GM12878 (cell line): ENCODE data around the gene HHIP. TPM values are rescaled to one million over a fixed set of nuclear protein-coding genes. Genes with fewer than 3 reads are reported as not detected.

ENCODE experiments used
- ATAC-seq: fragments of 200-7000 bp; cut with Tn5 transposase; 3 replicates; pipeline ENCODE4 v1.9.1; 2020; ENCODE audit warnings: mild to moderate bottlenecking, moderate library complexity
- Bru-seq: library from RNA; stranded (reverse); fragments of 400-500 nt; gene quantifications from one replicate; lab custom pipeline; 2021; lab: Mats Ljungman, UMichigan
- BruChase-seq, 2 experiments: library from RNA; stranded (reverse); fragments of 400-500 nt; gene quantifications; one replicate each; lab custom pipeline; 2021; lab: Mats Ljungman, UMichigan
- BruUV-seq: library from RNA; stranded (reverse); fragments of 400-500 nt; replicated peaks from 2 replicates; lab custom pipeline; 2021; lab: Mats Ljungman, UMichigan
- CTCF ChIA-PET: fragments of 300-600 bp; sonication (Branson Sonifier 250); formaldehyde crosslinking; extraction: SDS; loops from one replicate; lab custom pipeline; 2021; ENCODE audit warnings: inconsistent platforms; lab: Yijun Ruan, JAX
- POLR2A ChIA-PET: fragments of 350-600 bp; formaldehyde crosslinking; extraction: SDS; loops from one replicate; lab custom pipeline; 2021; ENCODE audit warnings: inconsistent platforms; lab: Charles Lee
- RAD21 ChIA-PET: fragments of 300-600 bp; sonication (Branson Sonifier 250); formaldehyde crosslinking; loops from one replicate; lab custom pipeline; 2023; ENCODE audit warnings: antibody characterized with exemption; ENCODE audit not compliant: unreplicated experiment; lab: Charles Lee
- SMC1A ChIA-PET: fragments of 300-600 bp; sonication (Branson Sonifier 250); formaldehyde crosslinking; loops from one replicate; lab custom pipeline; 2023; ENCODE audit not compliant: unreplicated experiment, uncharacterized antibody; lab: Charles Lee
- DNase-seq: peaks from one replicate; pipeline ENCODE4 v3.0.0-alpha.2; 2011; ENCODE audit warnings: low read depth, low spot score
- FAIRE-seq: peaks from 3 replicates; lab custom pipeline; 2011; peaks lifted over from hg19 to GRCh38; lab: Jason Lieb, UNC
- H2AFZ ChIP-seq: 2 replicates; pipeline ENCODE4 v1.6.0; 2011; ENCODE audit warnings: low read depth, low read length, control low read depth; ENCODE audit not compliant: control insufficient read depth
- H3K27ac ChIP-seq: 2 replicates; pipeline ENCODE4 v1.5.1; 2011; ENCODE audit warnings: control low read depth; ENCODE audit not compliant: control insufficient read depth, insufficient read depth
- H3K27me3 ChIP-seq, 2 experiments: replicated peaks in 1 of 2; 2 replicates each; pipeline versions ENCODE4 v1.6.0 to v1.6.1; 2011; ENCODE audit warnings: low read length in 1 of 2; ENCODE audit not compliant: control insufficient read depth in 2 of 2, insufficient read depth in 2 of 2
- H3K36me3 ChIP-seq, 2 experiments: 2 replicates each; pipeline ENCODE4 v1.5.1; 2011; ENCODE audit warnings: low read length in 1 of 2; ENCODE audit not compliant: control insufficient read depth in 2 of 2, insufficient read depth in 2 of 2
- H3K4me1 ChIP-seq: 2 replicates; pipeline ENCODE4 v1.6.1; 2011; ENCODE audit warnings: mild to moderate bottlenecking, low read length, moderate library complexity, mixed read lengths; ENCODE audit not compliant: control insufficient read depth, insufficient read depth
- H3K4me2 ChIP-seq: 2 replicates; pipeline ENCODE4 v1.6.0; 2011; ENCODE audit warnings: control low read depth; ENCODE audit not compliant: control insufficient read depth, insufficient read depth
- H3K4me3 ChIP-seq: fragments of 200-600 bp; sonication (generic); 2 replicates; pipeline ENCODE4 v1.5.1; 2016
- H3K79me2 ChIP-seq: 2 replicates; pipeline ENCODE4 v1.6.0; 2011; ENCODE audit warnings: low read length; ENCODE audit not compliant: control insufficient read depth, insufficient read depth
- H3K9ac ChIP-seq: 2 replicates; pipeline ENCODE4 v1.8.0; 2011; ENCODE audit warnings: low read length, control low read depth, mixed read lengths; ENCODE audit not compliant: control insufficient read depth, insufficient read depth
- H3K9me3 ChIP-seq: replicated peaks from 3 replicates; pipeline ENCODE4 v1.5.1; 2011; ENCODE audit warnings: mild to moderate bottlenecking, low read length; ENCODE audit not compliant: control insufficient read depth, insufficient read depth
- H4K20me1 ChIP-seq: 2 replicates; pipeline ENCODE4 v1.6.0; 2011; ENCODE audit not compliant: control insufficient read depth, insufficient read depth
- CHD2 ChIP-seq: IDR thresholded peaks from 2 replicates; pipeline ENCODE4 v1.6.1; 2011; ENCODE audit warnings: low read depth, low read length, improper control_type of control experiment, borderline replicate concordance
- IRF5 ChIP-seq: fragments of 450-650 bp; IDR thresholded peaks from 2 replicates; pipeline ENCODE4 v1.6.1; 2017; ENCODE audit warnings: borderline replicate concordance
- MEF2B ChIP-seq: fragments of 450-650 bp; IDR thresholded peaks from 2 replicates; pipeline ENCODE4 v1.6.1; 2018; ENCODE audit warnings: mild to moderate bottlenecking, moderate library complexity; ENCODE audit not compliant: partially characterized antibody, poor library complexity, severe bottlenecking
- POLR2A ChIP-seq: IDR thresholded peaks from 2 replicates; pipeline ENCODE4 v1.6.1; 2011; ENCODE audit warnings: low read depth, mild to moderate bottlenecking, low read length
- RCOR1 ChIP-seq: conservative IDR thresholded peaks from 2 replicates; pipeline ENCODE4 v1.6.1; 2012; ENCODE audit warnings: low read depth, low read length, improper control_type of control experiment
- WGBS: methylation state at CpG from one replicate; pipeline ENCODE4 v1.1.6; 2016; ENCODE audit warnings: low lambda C conversion rate; ENCODE audit not compliant: insufficient replicate concordance, insufficient coverage; ENCODE audit errors: missing lambda C conversion rate; 5-methylcytosine and 5-hydroxymethylcytosine counted together
- in situ Hi-C: fragments of 300-500 bp; cut with MboI; formaldehyde crosslinking; loops from 9 replicates; pipeline ENCODE4 v1.14.3; 2018; ENCODE audit warnings: mixed read lengths
- intact Hi-C: fragments of 100-400 bp; cut with micrococcal nuclease; formaldehyde crosslinking; loops from one replicate; pipeline ENCODE4 v1.14.2; 2022; ENCODE audit not compliant: unreplicated experiment
- long read RNA-seq, 2 experiments: library from polyadenylated mRNA; unstranded; transcript quantifications; one replicate each; pipeline ENCODE4 v2.0.0, GENCODE V29; 2019 to 2020
- polyA minus RNA-seq, 3 experiments: library from RNA; depleted of rRNA, polyadenylated mRNA; stranded (reverse); fragments of >200 nt; gene quantifications; 2 replicates each; pipeline ENCODE4 v1.2.3, GENCODE V29; 2011
- polyA plus RNA-seq, 11 experiments: library from polyadenylated mRNA; depleted of rRNA in 4 of 11; unstranded in 6 of 11; stranded (reverse) in 5 of 11; fragments of >200 nt; fragmentation: Nextera tagmentation in 4 of 11; fragmentation: Illumina TruSeq in 1 of 11; extraction: Ambion mirVana in 4 of 11; extraction: Trizol in 1 of 11; gene quantifications; 1 replicate in 1 of 11; 2 replicates in 10 of 11; pipeline versions ENCODE4 v1.2.1 to v1.2.3, GENCODE V29; 2011 to 2016; ENCODE audit warnings: inconsistent platforms in 2 of 11, missing spikeins in 2 of 11, low read depth in 1 of 11
- total RNA-seq, 4 experiments: library from RNA; depleted of rRNA in 3 of 4; stranded (reverse); fragments of >200 nt in 3 of 4; fragmentation: Illumina TruSeq in 1 of 4; extraction: Trizol in 1 of 4; gene quantifications; 2 replicates each; pipeline versions ENCODE4 v1.2.1 to v1.2.3, GENCODE V29; 2013 to 2021

Gene HHIP
- 4.0 and 5.4 TPM in 2 replicates for total RNA-seq (2013; cell fraction: nucleolus; rRNA removed)
- total RNA-seq (2014; rRNA removed) (0.06 and 0.11 TPM in 2 replicates), total RNA-seq (2014; rRNA removed; fragmentation: Illumina TruSeq; extraction: Trizol) (not detected in 2 replicates), total RNA-seq (2021) (0.11 and 0.38 TPM in 2 replicates), polyA plus RNA-seq (2011; rRNA removed) (0.35 and 0.63 TPM in 2 replicates), polyA plus RNA-seq (2014; fragmentation: Illumina TruSeq; extraction: Trizol) (0.24 and 2.9 TPM in 2 replicates), polyA plus RNA-seq (2014; fragmentation: Nextera tagmentation; extraction: Ambion mirVana) (under 1 TPM; 0.13 to 0.16 TPM), polyA plus RNA-seq (2014; rRNA removed) (0.33 TPM in 1 of 2 replicates, not detected in the other), polyA plus RNA-seq (2016; fragmentation: Nextera tagmentation; extraction: Ambion mirVana) (under 1 TPM; 0.13 to 0.56 TPM), polyA minus RNA-seq (2011; rRNA and poly(A)+ RNA removed) (0.37 and 0.52 TPM in 2 replicates), Bru-seq, nascent RNA (percentile 46 among the genes with signal in this experiment), BruChase-seq, experiment 1, labeled RNA remaining after a 6-hour chase (percentile 47 among the genes with signal in this experiment), BruChase-seq, experiment 2, labeled RNA remaining after a 2-hour chase (percentile 49 among the genes with signal in this experiment)
- polyA plus RNA-seq (2011; ENCODE audit: low read depth): not detected
- 0.27 and 0.48 TPM in 2 replicates for polyA plus RNA-seq (2011; cell fraction: cytosol; rRNA removed)
- polyA plus RNA-seq (2011; cell fraction: nucleus; rRNA removed): 0.54 and 0.88 TPM in 2 replicates
- polyA plus RNA-seq (2012): not detected in 2 replicates
- polyA minus RNA-seq (2011; cell fraction: cytosol; rRNA and poly(A)+ RNA removed): not detected in 2 replicates
- 0.97 and 2.4 TPM in 2 replicates for polyA minus RNA-seq (2011; cell fraction: nucleus; rRNA and poly(A)+ RNA removed)
- long read RNA-seq, experiment 1, transcript HHIP-202 (4 exons, 1,770 nt): major isoform, 5 of 5 reads
- long read RNA-seq, experiment 1, partial matches to known transcripts: 0 of 5 reads
- long read RNA-seq, experiment 1, other reads (novel, unspliced or antisense): 0 of 5 reads
- long read RNA-seq, experiment 2, partial matches to known transcripts: 2 of 7 reads
- long read RNA-seq, experiment 2, other reads (novel, unspliced or antisense): 2 of 7 reads

- Histone ChIP-seq H3K9ac (no peak within 1 kb of the TSS), H3K4me2 (peak within 1 kb of the TSS; percentile 26; the same call in 1 of the 2 replicates)
- no TSS peak for BruUV-seq
Measured at GRCh38 chr4:144645631-144646522, at the start of gene HHIP. Gene HHIP (plus strand): TSS chr4:144646156. CDS start chr4:144646676, 520 bp downstream.

More at GRCh38 chr4:144645631-144646522, at the start of gene HHIP:
- DNase-seq (no peak), FAIRE-seq (no peak), ATAC-seq (peak; percentile 55)
- RAD21 ChIA-PET: no interaction called here
- H3K4me3 ChIP-seq: peak within 1 kb of the TSS; percentile 8; the same call in 1 of the 2 replicates
- H4K20me1 ChIP-seq: no peaks in the 10 kb centered on the region
- H3K79me2 ChIP-seq: no peaks in the 10 kb centered on the region
- no peaks in the 10 kb centered on the region for H3K9me3 ChIP-seq
- H3K27me3 ChIP-seq: peaks cover 3 to 17% of the 10 kb centered on the region in 2 experiments; a peak in 3 of 4 replicates
- no peaks in the 10 kb centered on the region for H3K4me1 ChIP-seq
- intact Hi-C loops (loop anchor here (5.0 kb wide), 2 partner anchors 141 to 416 kb away; no protein-coding TSS in a partner anchor), in situ Hi-C loops (no loop called here)
- H3K27ac ChIP-seq: no peak within 1 kb of the TSS
- POLR2A ChIA-PET: no interaction called here
- H2AFZ ChIP-seq: no peak within 1 kb of the TSS
- TF ChIP-seq CHD2 (no peak), POLR2A (peak; percentile 31; the same call in 1 of the 2 replicates), MEF2B (no peak), RCOR1 (0 out of 2 replicates have a peak, but pooled peaks have one; percentile 37), IRF5 (no peak)
- WGBS: 20% methylated on average over 12 of the region's 79 CpGs
- SMC1A ChIA-PET: no interaction called here
- CTCF ChIA-PET: no interaction called here
- no peaks in the 10 kb centered on the region for H3K36me3 ChIP-seq
